Nucleus accumbens (tissue), 56 donors: Measurements from ENCODE around the gene MAPK8IP2.
"Not testable (repeated sequence)": the region's sequence is repeated elsewhere in the genome, so short reads cannot be mapped to it uniquely, and the experiment has no call there.

Experiments
- DNase-seq, 56 donors: peaks; one replicate each; lab custom pipeline; 2025; lab: John Stamatoyannopoulos, UW

Gene MAPK8IP2

GRCh38 chr22:50628543-50629134 lies 28.0 kb downstream of the MAPK8IP2 start:
- DNase-seq: no peak

- DNase-seq: no peak
Measured at GRCh38 chr22:50630376-50630775, 29.8 kb downstream of the MAPK8IP2 start.

GRCh38 chr22:50633086-50633485 lies 32.5 kb downstream of the MAPK8IP2 start:
- DNase-seq: no peak

- no peak for DNase-seq
Measured at GRCh38 chr22:50633771-50634170, 33.2 kb downstream of the MAPK8IP2 start.

GRCh38 chr22:50635591-50635990 lies 35.0 kb downstream of the MAPK8IP2 start:
- DNase-seq: no peak

GRCh38 chr22:50640296-50640695 lies 39.7 kb downstream of the MAPK8IP2 start:
- not testable (repeated sequence) for DNase-seq

GRCh38 chr22:50640857-50641647 lies 40.5 kb downstream of the MAPK8IP2 start:
- DNase-seq: no peak

- peak in 25 of 56 donors; percentile 7 to 59 (median 25) for DNase-seq
Measured at GRCh38 chr22:50641696-50642607, 41.4 kb downstream of the MAPK8IP2 start.

GRCh38 chr22:50643021-50643820 lies 42.6 kb downstream of the MAPK8IP2 start:
- DNase-seq: not testable (repeated sequence)

GRCh38 chr22:50643821-50644101 lies 43.2 kb downstream of the MAPK8IP2 start:
- not testable (repeated sequence) for DNase-seq

- DNase-seq: no peak
Measured at GRCh38 chr22:50653256-50653655, 52.7 kb downstream of the MAPK8IP2 start.

- not testable (repeated sequence) for DNase-seq
Measured at GRCh38 chr22:50654664-50655063, 54.1 kb downstream of the MAPK8IP2 start.

- DNase-seq: no peak
Measured at GRCh38 chr22:50656122-50657070, 55.8 kb downstream of the MAPK8IP2 start.

- DNase-seq: no peak
Measured at GRCh38 chr22:50657925-50658324, 57.3 kb downstream of the MAPK8IP2 start.

- DNase-seq: not testable (repeated sequence)
Measured at GRCh38 chr22:50659711-50660110, 59.1 kb downstream of the MAPK8IP2 start.

GRCh38 chr22:50660306-50660705 lies 59.7 kb downstream of the MAPK8IP2 start:
- no peak for DNase-seq
